Measurements from ENCODE around the gene INTS4.
"Not testable (repeated sequence)": the region's sequence is repeated elsewhere in the genome, so short reads cannot be mapped to it uniquely, and the experiment has no call there.

INTS4 gene

GRCh38 chr11:77958583-77959177, 35.8 kb downstream of the INTS4 start:
- DNase-seq (ENCODE audit: low read depth), result not testable (repeated sequence)

- DNase-seq (ENCODE audit: low read depth), result not testable (repeated sequence)
Measured at GRCh38 chr11:77943296-77943695, 51.2 kb downstream of the INTS4 start.

GRCh38 chr11:77942465-77942864, 52.0 kb downstream of the INTS4 start:
- DNase-seq (ENCODE audit: low read depth), result not testable (repeated sequence)

GRCh38 chr11:77933596-77933995, 60.9 kb downstream of the INTS4 start:
- not testable (repeated sequence) for DNase-seq (ENCODE audit: low read depth)

- not testable (repeated sequence) for DNase-seq (ENCODE audit: low read depth)
Measured at GRCh38 chr11:77930334-77931208, 63.9 kb downstream of the INTS4 start.

GRCh38 chr11:77917713-77918112, 76.8 kb downstream of the INTS4 start:
- DNase-seq (ENCODE audit: low read depth), result not testable (repeated sequence)

- DNase-seq (ENCODE audit: low read depth), result not testable (repeated sequence)
Measured at GRCh38 chr11:77914307-77914791, 80.1 kb downstream of the INTS4 start.

GRCh38 chr11:77913608-77914306, 80.7 kb downstream of the INTS4 start:
- DNase-seq (ENCODE audit: low read depth), result not testable (repeated sequence)

GRCh38 chr11:77910828-77911227, 83.6 kb downstream of the INTS4 start:
- DNase-seq (ENCODE audit: low read depth), result not testable (repeated sequence)

GRCh38 chr11:77909277-77909676, 85.2 kb downstream of the INTS4 start:
- DNase-seq (ENCODE audit: low read depth), result no peak

GRCh38 chr11:77908835-77909234, 85.6 kb downstream of the INTS4 start:
- no peak for DNase-seq (ENCODE audit: low read depth)

GRCh38 chr11:77894949-77895348, 99.5 kb downstream of the INTS4 start:
- DNase-seq (ENCODE audit: low read depth), result not testable (repeated sequence)

- not testable (repeated sequence) for DNase-seq (ENCODE audit: low read depth)
Measured at GRCh38 chr11:77891703-77892102, 102.8 kb downstream of the INTS4 start.

GRCh38 chr11:77891256-77891655, 103.2 kb downstream of the INTS4 start:
- not testable (repeated sequence) for DNase-seq (ENCODE audit: low read depth)

GRCh38 chr11:77890619-77891056, 103.8 kb downstream of the INTS4 start:
- not testable (repeated sequence) for DNase-seq (ENCODE audit: low read depth)

- not testable (repeated sequence) for DNase-seq (ENCODE audit: low read depth)
Measured at GRCh38 chr11:77890100-77890614, 104.3 kb downstream of the INTS4 start.

- DNase-seq (ENCODE audit: low read depth), result not testable (repeated sequence)
Measured at GRCh38 chr11:77889045-77889444, 105.4 kb downstream of the INTS4 start.

GRCh38 chr11:77886401-77886800, 108.1 kb downstream of the INTS4 start:
- DNase-seq (ENCODE audit: low read depth), result no peak

- no peak for DNase-seq (ENCODE audit: low read depth)
Measured at GRCh38 chr11:77884829-77885190, 109.7 kb downstream of the INTS4 start.

GRCh38 chr11:77884186-77884828, 110.2 kb downstream of the INTS4 start:
- DNase-seq (ENCODE audit: low read depth), result no peak

- no peak for DNase-seq (ENCODE audit: low read depth)
Measured at GRCh38 chr11:77883775-77884174, 110.7 kb downstream of the INTS4 start.

- DNase-seq (ENCODE audit: low read depth), result no peak
Measured at GRCh38 chr11:77882396-77882795, 112.1 kb downstream of the INTS4 start.

Measured in activated gamma-delta T cell treated with anti-CD3 and anti-CD28 coated beads, Interleukin-2, amount 50 U/mL, for 16 hours (primary cell).